ENCODE measurements around the gene GAS2L3.
"Not testable (repeated sequence)": the region's sequence is repeated elsewhere in the genome, so short reads cannot be mapped to it uniquely, and the experiment has no call there.

GAS2L3 gene

GRCh38 chr12:100576331-100577036 is 3.0 kb downstream of the GAS2L3 start:
- DNase-seq: no peak

DNA sequence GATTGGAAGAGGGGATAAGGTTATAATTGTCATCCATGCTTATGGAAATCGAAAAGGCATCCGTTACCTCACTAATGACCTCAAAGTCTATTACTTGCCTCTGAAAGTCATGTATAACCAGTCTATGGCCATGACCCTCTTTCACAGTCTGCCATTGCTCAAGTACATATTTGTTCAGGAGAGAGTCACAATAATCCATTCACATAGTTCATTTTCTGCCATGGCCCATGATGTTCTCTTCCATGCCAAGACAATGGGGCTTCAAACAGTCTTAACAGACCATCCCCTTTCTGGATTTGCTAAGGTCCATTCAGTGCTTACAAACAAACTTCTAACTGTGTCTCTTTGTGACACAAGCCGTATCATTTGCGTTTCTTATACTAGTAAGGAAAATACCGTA is 5.4 kb downstream of the GAS2L3 start:
- no peak for DNase-seq

- no peak for DNase-seq
These were observed 6.4 kb downstream of the GAS2L3 start for GRCh38 chr12:100579844-100580243.

DNA sequence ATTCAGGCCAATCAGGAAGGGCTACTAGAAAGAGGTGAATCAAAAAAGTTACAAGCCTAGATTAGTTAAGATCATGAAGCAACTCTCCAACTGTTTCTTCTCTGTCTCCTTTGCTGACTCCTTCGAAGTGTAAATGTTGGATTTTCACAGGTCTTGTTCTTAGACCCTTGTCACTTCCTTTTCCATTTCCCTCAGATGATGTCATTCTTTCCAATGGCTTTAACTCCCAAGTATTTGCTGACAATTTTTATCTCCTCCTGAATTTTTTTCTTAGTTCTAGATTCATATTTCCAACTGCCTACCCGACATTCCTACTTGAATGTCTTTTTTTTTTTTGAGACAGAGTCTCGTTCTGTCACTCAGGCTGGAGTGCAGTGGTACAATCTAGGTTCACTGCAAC is 10.8 kb downstream of the GAS2L3 start:
- DNase-seq: no peak

DNA sequence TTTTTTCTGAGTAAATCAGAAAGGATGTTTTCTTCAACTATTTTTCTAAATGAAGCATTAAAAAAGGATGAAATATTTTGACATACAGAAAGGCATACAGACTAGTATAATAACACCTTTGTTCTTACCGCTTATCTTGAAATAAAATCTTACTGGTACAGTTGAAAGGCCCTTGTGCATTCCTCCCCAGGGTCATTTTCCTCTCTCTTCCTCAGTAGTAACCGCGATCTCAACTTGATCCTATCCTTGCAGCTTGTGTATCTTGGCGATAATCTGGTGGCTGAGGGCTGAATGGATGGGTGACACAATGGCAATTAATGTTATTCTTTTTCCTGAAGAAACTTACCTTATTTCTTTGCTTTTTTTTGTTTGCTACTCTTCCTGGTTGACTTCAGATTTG is 18.5 kb downstream of the GAS2L3 start:
- no peak for DNase-seq

GRCh38 chr12:100593490-100593889 is 20.0 kb downstream of the GAS2L3 start:
- no peak for DNase-seq

GRCh38 chr12:100601626-100602025 is 28.1 kb downstream of the GAS2L3 start:
- no peak for DNase-seq

GRCh38 chr12:100602997-100603396 is 29.5 kb downstream of the GAS2L3 start:
- DNase-seq: not testable (repeated sequence)

DNA sequence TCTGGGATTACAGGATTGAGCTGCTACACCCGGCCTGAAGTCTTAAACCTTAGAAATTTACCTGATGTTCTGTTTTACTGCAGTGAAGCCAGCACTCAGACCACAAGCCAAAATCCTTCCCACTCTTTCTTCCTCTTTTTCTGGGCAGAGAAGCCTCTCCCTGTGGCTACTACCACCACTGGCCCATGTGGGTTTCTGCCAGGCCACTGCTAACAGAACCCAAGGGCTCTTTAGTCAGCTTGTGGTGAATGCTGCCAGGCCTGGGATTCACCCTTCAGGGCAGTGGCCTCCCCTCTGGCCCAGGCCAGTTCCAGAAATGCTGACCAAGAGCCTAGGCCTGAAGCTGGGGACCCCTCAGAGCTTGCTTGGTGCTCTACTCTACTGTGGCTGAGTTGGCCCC is 35.3 kb downstream of the GAS2L3 start:
- no peak for DNase-seq

DNA sequence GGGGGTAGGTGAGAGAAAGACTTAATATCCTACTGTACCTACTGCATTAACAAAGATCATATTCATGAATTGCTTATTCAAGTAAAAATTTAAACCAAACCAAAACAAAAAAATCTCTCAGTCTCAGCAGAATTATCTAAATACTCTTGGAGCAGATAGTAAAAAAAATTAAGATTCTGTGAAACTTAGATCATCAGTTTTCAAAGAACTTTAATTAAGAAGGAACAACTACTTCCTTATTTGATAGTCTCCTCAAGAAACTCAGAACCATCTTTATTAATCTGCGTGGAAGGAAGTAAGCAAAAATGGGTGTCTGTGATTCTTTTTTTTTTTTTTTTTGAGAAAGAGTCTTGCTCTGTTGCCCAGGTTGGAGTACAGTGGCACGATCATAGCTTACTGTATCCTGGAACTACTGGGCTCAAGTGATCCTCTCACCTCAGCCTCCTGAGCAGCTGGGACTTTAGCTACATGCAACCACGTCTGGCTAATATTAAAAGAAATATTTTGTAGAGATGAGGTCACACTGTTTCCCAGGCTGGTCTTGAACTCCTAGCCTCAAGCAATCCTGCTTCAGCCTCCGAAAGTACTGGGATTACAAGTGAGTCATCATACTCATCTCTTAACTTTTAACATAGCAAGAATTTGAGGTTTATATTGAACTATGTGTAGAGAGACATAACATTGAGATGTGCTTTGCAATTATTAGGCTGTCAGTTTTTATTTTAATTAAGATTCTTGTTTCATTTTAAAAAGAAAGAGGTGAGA is 37.4 kb downstream of the GAS2L3 start:
- no peak for DNase-seq

DNA sequence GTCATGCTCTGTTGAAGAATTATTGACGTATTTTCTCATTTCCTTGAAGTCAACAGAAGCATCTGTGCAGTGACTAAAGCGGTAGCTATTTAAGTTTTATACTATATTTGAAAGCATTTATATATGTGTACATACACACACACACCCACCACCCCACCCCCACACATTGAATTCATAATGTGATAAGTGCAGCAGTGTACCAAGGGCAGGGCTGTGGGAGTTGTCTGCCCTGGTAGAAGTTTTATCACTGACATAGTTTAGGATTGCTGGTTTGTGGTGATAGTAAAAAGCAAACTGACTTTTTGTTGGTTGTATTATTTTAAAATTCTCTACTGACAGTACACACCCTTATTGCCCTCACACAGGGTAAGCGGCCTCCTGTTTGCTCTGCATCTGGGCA is 39.1 kb downstream of the GAS2L3 start:
- DNase-seq: no peak

DNA sequence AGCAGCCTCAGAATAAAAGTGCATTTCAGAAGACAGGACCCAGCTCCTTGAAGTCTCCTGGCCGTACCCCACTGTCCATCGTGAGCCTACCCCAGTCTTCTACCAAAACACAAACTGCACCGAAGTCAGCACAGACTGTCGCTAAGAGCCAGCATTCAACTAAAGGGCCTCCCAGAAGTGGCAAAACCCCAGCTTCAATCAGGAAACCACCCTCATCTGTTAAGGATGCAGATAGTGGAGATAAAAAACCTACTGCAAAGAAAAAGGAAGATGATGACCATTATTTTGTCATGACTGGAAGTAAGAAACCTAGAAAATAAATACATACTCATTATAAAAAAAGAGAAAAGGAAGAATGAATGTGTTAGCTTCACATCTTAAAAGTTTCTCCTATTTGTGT is 51.1 kb downstream of the GAS2L3 start:
- no peak for DNase-seq

- no peak for DNase-seq
These were observed 59.0 kb downstream of the GAS2L3 start for GRCh38 chr12:100632445-100632892.

- DNase-seq: not testable (repeated sequence)
These were observed 59.8 kb downstream of the GAS2L3 start for GRCh38 chr12:100633082-100633785.

GRCh38 chr12:100643246-100643645 is 69.8 kb downstream of the GAS2L3 start:
- DNase-seq: no peak

DNA sequence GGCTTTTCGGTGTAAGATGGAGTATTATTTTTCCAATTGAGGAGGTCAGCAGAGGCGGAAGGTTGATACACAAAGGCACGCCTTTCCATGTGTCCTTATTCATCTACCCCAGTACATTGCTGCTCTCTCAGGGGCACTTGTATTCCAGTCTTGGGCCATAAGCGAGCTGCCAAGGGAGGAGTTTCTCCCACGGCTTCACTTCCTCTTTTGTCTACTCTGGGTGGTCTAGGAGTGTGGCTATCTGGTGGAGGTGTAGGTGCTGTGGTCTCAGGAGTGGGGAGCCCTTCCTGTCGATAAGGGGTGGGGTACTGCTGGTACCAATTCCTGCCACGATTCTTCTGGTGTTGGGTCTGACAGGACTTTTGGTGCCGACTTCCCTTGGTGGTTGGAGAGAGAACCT is 73.4 kb downstream of the GAS2L3 start:
- no peak for DNase-seq

- DNase-seq: no peak
These were observed 77.6 kb downstream of the GAS2L3 start for GRCh38 chr12:100651108-100651507.

- no peak for DNase-seq
These were observed 78.2 kb downstream of the GAS2L3 start for GRCh38 chr12:100651694-100652093.

- no peak for DNase-seq
These were observed 79.0 kb downstream of the GAS2L3 start for GRCh38 chr12:100652488-100652887.

- DNase-seq: no peak
These were observed 82.7 kb downstream of the GAS2L3 start for GRCh38 chr12:100656141-100656540.

GRCh38 chr12:100656856-100657255 is 83.4 kb downstream of the GAS2L3 start:
- DNase-seq: no peak

DNA sequence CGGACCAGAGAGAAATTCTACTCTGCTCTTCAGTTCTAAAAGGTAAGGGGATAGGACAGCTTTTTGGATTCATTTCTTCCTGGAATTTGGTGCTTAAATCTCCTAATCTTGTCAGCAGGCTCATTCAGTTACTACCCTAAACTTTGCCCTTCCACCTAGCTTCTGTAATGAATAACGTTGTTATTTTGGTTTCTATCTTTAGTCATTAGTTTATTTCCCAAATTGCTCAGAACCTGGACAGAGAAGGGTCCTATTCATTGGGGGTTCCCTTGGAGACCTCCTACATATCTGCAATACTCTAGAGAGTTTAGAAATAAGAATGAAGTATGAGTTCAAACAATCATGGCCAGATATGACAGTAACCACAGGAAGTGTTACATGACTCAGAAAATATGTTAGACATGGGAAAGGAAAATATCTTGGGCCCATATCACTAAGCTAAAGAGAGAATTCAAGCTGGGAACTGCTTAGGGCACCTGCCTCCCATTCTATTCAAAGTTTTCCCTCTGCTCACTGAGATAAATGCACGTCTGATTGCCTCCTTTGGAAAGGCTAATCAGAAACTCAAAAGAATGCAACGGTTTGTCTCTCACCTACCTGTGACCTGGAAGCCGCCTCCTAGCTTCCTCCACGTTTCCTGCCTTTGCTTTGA is 87.9 kb downstream of the GAS2L3 start:
- no peak for DNase-seq

- no peak for DNase-seq
These were observed 93.1 kb downstream of the GAS2L3 start for GRCh38 chr12:100666588-100666987.

Measured in activated CD8-positive, alpha-beta memory T cell treated with anti-CD3 and anti-CD28 coated beads for 24 hours (primary cell).